WTC11 (cell line): ENCODE data around the gene STK32B.

Source experiments
- ATF1 ChIP-seq: sonication (generic); formaldehyde crosslinking; IDR thresholded peaks from 2 replicates; pipeline ENCODE4 v1.8.1; 2023; ENCODE audit warnings: mild to moderate bottlenecking, moderate library complexity, missing genetic modification reagents
- FOXJ3 ChIP-seq: sonication (generic); formaldehyde crosslinking; IDR thresholded peaks from 2 replicates; pipeline ENCODE4 v1.9.0; 2021; ENCODE audit warnings: missing genetic modification reagents, mild to moderate bottlenecking, borderline replicate concordance
- JAZF1 ChIP-seq: fragments of 250-450 bp; sonication (Bioruptor Pico); IDR thresholded peaks from 2 replicates; pipeline ENCODE4 v1.9.0; 2021; ENCODE audit warnings: moderate library complexity, mild to moderate bottlenecking, inconsistent platforms
- NR1H2 ChIP-seq: sonication (generic); formaldehyde crosslinking; IDR thresholded peaks from 2 replicates; pipeline ENCODE4 v1.9.0; 2021; ENCODE audit warnings: mild to moderate bottlenecking, moderate library complexity, missing genetic modification reagents
- NR3C1 ChIP-seq: sonication (generic); formaldehyde crosslinking; conservative IDR thresholded peaks from 2 replicates; pipeline ENCODE4 v1.8.1; 2023; ENCODE audit warnings: low read depth, mild to moderate bottlenecking, missing genetic modification reagents
- ZNF232 ChIP-seq: sonication (generic); formaldehyde crosslinking; IDR thresholded peaks from 2 replicates; pipeline ENCODE4 v1.8.0; 2022; ENCODE audit warnings: mild to moderate bottlenecking, missing genetic modification reagents
- TF ChIP-seq, protein P1 (sequence below): fragments of 200-600 bp; IDR thresholded peaks from 2 replicates; pipeline ENCODE4 v1.8.0; 2022; ENCODE audit warnings: antibody characterized with exemption
- TF ChIP-seq, protein P2 (sequence below): sonication (generic); formaldehyde crosslinking; IDR thresholded peaks from 2 replicates; pipeline ENCODE4 v1.8.0; 2022; ENCODE audit warnings: missing genetic modification reagents
- TF ChIP-seq, protein P3 (sequence below): sonication (generic); formaldehyde crosslinking; IDR thresholded peaks from 2 replicates; pipeline ENCODE4 v1.8.1; 2023; ENCODE audit warnings: mild to moderate bottlenecking, missing genetic modification reagents, moderate library complexity
- TF ChIP-seq, protein P4 (sequence below): sonication (generic); formaldehyde crosslinking; IDR thresholded peaks from 2 replicates; pipeline ENCODE4 v1.8.0; 2022; ENCODE audit warnings: mild to moderate bottlenecking, missing genetic modification reagents
- TF ChIP-seq, protein P5 (sequence below): sonication (generic); formaldehyde crosslinking; IDR thresholded peaks from 2 replicates; pipeline ENCODE4 v1.8.1; 2022; ENCODE audit warnings: mild to moderate bottlenecking, moderate library complexity, missing genetic modification reagents

DNA sequence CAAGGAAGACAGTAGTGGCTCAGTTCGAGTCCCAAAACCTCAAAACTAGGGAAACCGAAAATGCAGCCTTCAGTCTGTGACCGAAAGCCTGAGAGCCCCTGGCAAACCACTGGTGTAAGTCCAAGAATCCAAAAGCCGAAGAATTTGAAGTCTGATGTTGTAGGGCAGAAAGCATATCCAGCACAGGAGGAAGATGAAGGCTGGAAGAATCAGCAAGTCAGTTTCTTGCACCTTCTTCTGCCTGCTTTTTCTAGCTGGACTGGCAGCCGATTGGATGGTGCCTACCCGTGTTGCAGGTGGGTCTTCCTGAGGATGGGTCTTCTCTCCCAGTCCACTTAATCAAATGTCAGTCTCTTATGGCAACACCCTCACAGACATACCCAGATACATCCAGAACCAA lies 95.0 kb downstream of the STK32B start:
- TF ChIP-seq JAZF1 (CRISPR knock-in tag) (no peak), FOXJ3 (CRISPR knock-in tag) (no peak), NR1H2 (CRISPR knock-in tag) (no peak), NR3C1 (CRISPR knock-in tag) (no peak), ATF1 (CRISPR knock-in tag) (no peak), ZNF232 (CRISPR knock-in tag) (no peak)
- TF ChIP-seq, protein P1, sequence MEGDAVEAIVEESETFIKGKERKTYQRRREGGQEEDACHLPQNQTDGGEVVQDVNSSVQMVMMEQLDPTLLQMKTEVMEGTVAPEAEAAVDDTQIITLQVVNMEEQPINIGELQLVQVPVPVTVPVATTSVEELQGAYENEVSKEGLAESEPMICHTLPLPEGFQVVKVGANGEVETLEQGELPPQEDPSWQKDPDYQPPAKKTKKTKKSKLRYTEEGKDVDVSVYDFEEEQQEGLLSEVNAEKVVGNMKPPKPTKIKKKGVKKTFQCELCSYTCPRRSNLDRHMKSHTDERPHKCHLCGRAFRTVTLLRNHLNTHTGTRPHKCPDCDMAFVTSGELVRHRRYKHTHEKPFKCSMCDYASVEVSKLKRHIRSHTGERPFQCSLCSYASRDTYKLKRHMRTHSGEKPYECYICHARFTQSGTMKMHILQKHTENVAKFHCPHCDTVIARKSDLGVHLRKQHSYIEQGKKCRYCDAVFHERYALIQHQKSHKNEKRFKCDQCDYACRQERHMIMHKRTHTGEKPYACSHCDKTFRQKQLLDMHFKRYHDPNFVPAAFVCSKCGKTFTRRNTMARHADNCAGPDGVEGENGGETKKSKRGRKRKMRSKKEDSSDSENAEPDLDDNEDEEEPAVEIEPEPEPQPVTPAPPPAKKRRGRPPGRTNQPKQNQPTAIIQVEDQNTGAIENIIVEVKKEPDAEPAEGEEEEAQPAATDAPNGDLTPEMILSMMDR, result no peak
- TF ChIP-seq, protein P2, sequence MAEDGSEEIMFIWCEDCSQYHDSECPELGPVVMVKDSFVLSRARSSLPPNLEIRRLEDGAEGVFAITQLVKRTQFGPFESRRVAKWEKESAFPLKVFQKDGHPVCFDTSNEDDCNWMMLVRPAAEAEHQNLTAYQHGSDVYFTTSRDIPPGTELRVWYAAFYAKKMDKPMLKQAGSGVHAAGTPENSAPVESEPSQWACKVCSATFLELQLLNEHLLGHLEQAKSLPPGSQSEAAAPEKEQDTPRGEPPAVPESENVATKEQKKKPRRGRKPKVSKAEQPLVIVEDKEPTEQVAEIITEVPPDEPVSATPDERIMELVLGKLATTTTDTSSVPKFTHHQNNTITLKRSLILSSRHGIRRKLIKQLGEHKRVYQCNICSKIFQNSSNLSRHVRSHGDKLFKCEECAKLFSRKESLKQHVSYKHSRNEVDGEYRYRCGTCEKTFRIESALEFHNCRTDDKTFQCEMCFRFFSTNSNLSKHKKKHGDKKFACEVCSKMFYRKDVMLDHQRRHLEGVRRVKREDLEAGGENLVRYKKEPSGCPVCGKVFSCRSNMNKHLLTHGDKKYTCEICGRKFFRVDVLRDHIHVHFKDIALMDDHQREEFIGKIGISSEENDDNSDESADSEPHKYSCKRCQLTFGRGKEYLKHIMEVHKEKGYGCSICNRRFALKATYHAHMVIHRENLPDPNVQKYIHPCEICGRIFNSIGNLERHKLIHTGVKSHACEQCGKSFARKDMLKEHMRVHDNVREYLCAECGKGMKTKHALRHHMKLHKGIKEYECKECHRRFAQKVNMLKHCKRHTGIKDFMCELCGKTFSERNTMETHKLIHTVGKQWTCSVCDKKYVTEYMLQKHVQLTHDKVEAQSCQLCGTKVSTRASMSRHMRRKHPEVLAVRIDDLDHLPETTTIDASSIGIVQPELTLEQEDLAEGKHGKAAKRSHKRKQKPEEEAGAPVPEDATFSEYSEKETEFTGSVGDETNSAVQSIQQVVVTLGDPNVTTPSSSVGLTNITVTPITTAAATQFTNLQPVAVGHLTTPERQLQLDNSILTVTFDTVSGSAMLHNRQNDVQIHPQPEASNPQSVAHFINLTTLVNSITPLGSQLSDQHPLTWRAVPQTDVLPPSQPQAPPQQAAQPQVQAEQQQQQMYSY (CRISPR knock-in tag), result no peak
- TF ChIP-seq, protein P3, sequence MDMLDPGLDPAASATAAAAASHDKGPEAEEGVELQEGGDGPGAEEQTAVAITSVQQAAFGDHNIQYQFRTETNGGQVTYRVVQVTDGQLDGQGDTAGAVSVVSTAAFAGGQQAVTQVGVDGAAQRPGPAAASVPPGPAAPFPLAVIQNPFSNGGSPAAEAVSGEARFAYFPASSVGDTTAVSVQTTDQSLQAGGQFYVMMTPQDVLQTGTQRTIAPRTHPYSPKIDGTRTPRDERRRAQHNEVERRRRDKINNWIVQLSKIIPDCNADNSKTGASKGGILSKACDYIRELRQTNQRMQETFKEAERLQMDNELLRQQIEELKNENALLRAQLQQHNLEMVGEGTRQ (CRISPR knock-in tag), result no peak
- TF ChIP-seq, protein P4, sequence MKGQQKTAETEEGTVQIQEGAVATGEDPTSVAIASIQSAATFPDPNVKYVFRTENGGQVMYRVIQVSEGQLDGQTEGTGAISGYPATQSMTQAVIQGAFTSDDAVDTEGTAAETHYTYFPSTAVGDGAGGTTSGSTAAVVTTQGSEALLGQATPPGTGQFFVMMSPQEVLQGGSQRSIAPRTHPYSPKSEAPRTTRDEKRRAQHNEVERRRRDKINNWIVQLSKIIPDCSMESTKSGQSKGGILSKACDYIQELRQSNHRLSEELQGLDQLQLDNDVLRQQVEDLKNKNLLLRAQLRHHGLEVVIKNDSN (CRISPR knock-in tag), result no peak
- TF ChIP-seq, protein P5, sequence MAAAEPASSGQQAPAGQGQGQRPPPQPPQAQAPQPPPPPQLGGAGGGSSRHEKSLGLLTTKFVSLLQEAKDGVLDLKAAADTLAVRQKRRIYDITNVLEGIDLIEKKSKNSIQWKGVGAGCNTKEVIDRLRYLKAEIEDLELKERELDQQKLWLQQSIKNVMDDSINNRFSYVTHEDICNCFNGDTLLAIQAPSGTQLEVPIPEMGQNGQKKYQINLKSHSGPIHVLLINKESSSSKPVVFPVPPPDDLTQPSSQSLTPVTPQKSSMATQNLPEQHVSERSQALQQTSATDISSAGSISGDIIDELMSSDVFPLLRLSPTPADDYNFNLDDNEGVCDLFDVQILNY (CRISPR knock-in tag), result no peak
